Colonic mucosa (tissue), 4 donors: ENCODE data around the gene COLEC11. TPM values are rescaled to one million over a fixed set of nuclear protein-coding genes. Genes with fewer than 3 reads are reported as not detected.
"Not testable (repeated sequence)": the region's sequence is repeated elsewhere in the genome, so short reads cannot be mapped to it uniquely, and the experiment has no call there.

Experiments used
- DNase-seq: peaks from one replicate; pipeline ENCODE4 v3.0.0-alpha.2; 2020
- H3K27ac ChIP-seq: fragments of 200-600 bp; one replicate; pipeline ENCODE4 v1.8.0; 2021
- H3K27me3 ChIP-seq: fragments of 200-600 bp; one replicate; pipeline ENCODE4 v1.8.0; 2021
- H3K36me3 ChIP-seq: fragments of 200-600 bp; one replicate; pipeline ENCODE4 v1.8.0; 2021
- H3K4me1 ChIP-seq: fragments of 200-600 bp; one replicate; pipeline ENCODE4 v1.8.0; 2021; ENCODE audit warnings: mild to moderate bottlenecking
- H3K4me3 ChIP-seq: fragments of 200-600 bp; one replicate; pipeline ENCODE4 v1.8.0; 2021
- H3K9ac ChIP-seq, 2 donors: one replicate each; pipeline ENCODE4 v1.7.0; 2013; ENCODE audit warnings: control low read depth in 2 of 2, low read depth in 2 of 2, low read length in 2 of 2
- H3K9me3 ChIP-seq: fragments of 200-600 bp; one replicate; pipeline ENCODE4 v1.8.0; 2021
- CTCF ChIP-seq: fragments of 200-600 bp; IDR thresholded peaks from one replicate; pipeline ENCODE4 v1.8.0; 2022; ENCODE audit warnings: antibody characterized with exemption, mild to moderate bottlenecking
- intact Hi-C: fragments of 100-400 bp; cut with DNase I; formaldehyde crosslinking; loops from one replicate; pipeline ENCODE4 v1.14.1; 2022
- total RNA-seq, 2 donors: library from RNA; stranded (reverse); fragmentation: NEBNext Ultra II Directional in 1 of 2; extraction: Animal tissue kit (Norgen Biotek cat#: 25700) in 1 of 2; gene quantifications; one replicate each; pipeline ENCODE4 v1.2.1, GENCODE V29; 2021
- donor health status: healthy.
- donor health status: DM: no; HTN: no; CAD: no.
- donor health status: DM: no; HTN: no; CAD: no.

Gene COLEC11
- total RNA-seq, 2 donors from 2014 or later, result 0.47 to 0.80 TPM

GRCh38 chr2:3616435-3617197, 21.7 kb downstream of the COLEC11 start:
- H3K27me3 ChIP-seq, H3K27ac ChIP-seq, H3K9ac ChIP-seq, DNase-seq, H3K4me3 ChIP-seq, H3K9me3 ChIP-seq, H3K4me1 ChIP-seq, H3K36me3 ChIP-seq, intact Hi-C loops: not testable (repeated sequence)

- no peak for TF ChIP-seq CTCF
- H3K4me1 ChIP-seq, result no peaks in the 10 kb centered on the region
Observed at GRCh38 chr2:3617198-3617890, 22.4 kb downstream of the COLEC11 start.

GRCh38 chr2:3618367-3618766, 23.5 kb downstream of the COLEC11 start:
- no peak overlapping the region for H3K4me3 ChIP-seq
- no peak for TF ChIP-seq CTCF
- H3K4me1 ChIP-seq, result no peaks in the 10 kb centered on the region
- no peak for DNase-seq
- no peak overlapping the region for H3K9ac ChIP-seq
- H3K36me3 ChIP-seq, result no peaks in the 10 kb centered on the region
- no peaks in the 10 kb centered on the region for H3K9me3 ChIP-seq
- no peaks in the 10 kb centered on the region for H3K27me3 ChIP-seq
- intact Hi-C loops, result no loop called here
- H3K27ac ChIP-seq, result no peak overlapping the region

More at GRCh38 chr2:3617198-3617890, 22.4 kb downstream of the COLEC11 start:
- Histone ChIP-seq H3K4me3 (no peak overlapping the region), H3K9me3 (no peaks in the 10 kb centered on the region), H3K27ac (no peak overlapping the region), H3K36me3 (no peaks in the 10 kb centered on the region), H3K9ac (no peak overlapping the region), H3K27me3 (no peaks in the 10 kb centered on the region)
- no peak for DNase-seq
- intact Hi-C loops, result no loop called here

GRCh38 chr2:3619033-3619432, 24.1 kb downstream of the COLEC11 start:
- H3K9ac ChIP-seq, result no peak overlapping the region
- no peaks in the 10 kb centered on the region for H3K4me1 ChIP-seq
- H3K9me3 ChIP-seq, result no peaks in the 10 kb centered on the region
- H3K4me3 ChIP-seq, result no peak overlapping the region
- no peak for TF ChIP-seq CTCF
- H3K27me3 ChIP-seq, result no peaks in the 10 kb centered on the region
- intact Hi-C loops, result no loop called here
- H3K36me3 ChIP-seq, result no peaks in the 10 kb centered on the region
- H3K27ac ChIP-seq, result no peak overlapping the region
- DNase-seq, result no peak

- H3K9ac ChIP-seq, H3K4me1 ChIP-seq, H3K27me3 ChIP-seq, DNase-seq, intact Hi-C loops, H3K4me3 ChIP-seq, H3K36me3 ChIP-seq, H3K9me3 ChIP-seq, H3K27ac ChIP-seq: not testable (repeated sequence)
Observed at GRCh38 chr2:3619661-3620060, 24.7 kb downstream of the COLEC11 start.

GRCh38 chr2:3620834-3621233, 25.9 kb downstream of the COLEC11 start:
- intact Hi-C loops, result no loop called here
- Histone ChIP-seq H3K27me3 (no peaks in the 10 kb centered on the region), H3K27ac (no peak overlapping the region), H3K36me3 (no peaks in the 10 kb centered on the region), H3K9me3 (no peaks in the 10 kb centered on the region), H3K4me3 (no peak overlapping the region), H3K4me1 (no peaks in the 10 kb centered on the region), H3K9ac (no peak overlapping the region)
- DNase-seq, result no peak
- no peak for TF ChIP-seq CTCF
